ENCODE results near the gene TRAF3IP1.
"Not testable (repeated sequence)": the region's sequence is repeated elsewhere in the genome, so short reads cannot be mapped to it uniquely, and the experiment has no call there.

The TRAF3IP1 gene

GRCh38 chr2:238310721-238311120 lies 9.6 kb upstream of the TRAF3IP1 start:
- not testable (repeated sequence) for DNase-seq

GRCh38 chr2:238313289-238313990 lies 6.9 kb upstream of the TRAF3IP1 start:
- no peak for DNase-seq

GRCh38 chr2:238313991-238314350 lies 6.3 kb upstream of the TRAF3IP1 start:
- no peak for DNase-seq

GRCh38 chr2:238314576-238314975 lies 5.7 kb upstream of the TRAF3IP1 start:
- DNase-seq, result no peak

- DNase-seq, result no peak
Measured at GRCh38 chr2:238315031-238315595, 5.2 kb upstream of the TRAF3IP1 start.

GRCh38 chr2:238320648-238321281 lies 447 bp downstream of the TRAF3IP1 start:
- no peak for DNase-seq

- no peak for DNase-seq
Measured at GRCh38 chr2:238321467-238321866, 1.1 kb downstream of the TRAF3IP1 start.

GRCh38 chr2:238322001-238322411 lies 1.7 kb downstream of the TRAF3IP1 start:
- DNase-seq, result no peak

- DNase-seq, result not testable (repeated sequence)
Measured at GRCh38 chr2:238324248-238324647, 3.9 kb downstream of the TRAF3IP1 start.

GRCh38 chr2:238325694-238326093 lies 5.4 kb downstream of the TRAF3IP1 start:
- DNase-seq, result no peak

GRCh38 chr2:238326801-238327365 lies 6.6 kb downstream of the TRAF3IP1 start:
- no peak for DNase-seq

- no peak for DNase-seq
Measured at GRCh38 chr2:238327751-238328150, 7.4 kb downstream of the TRAF3IP1 start.

- no peak for DNase-seq
Measured at GRCh38 chr2:238330391-238330790, 10.1 kb downstream of the TRAF3IP1 start.

GRCh38 chr2:238331916-238332315 lies 11.6 kb downstream of the TRAF3IP1 start:
- no peak for DNase-seq

- DNase-seq, result no peak
Measured at GRCh38 chr2:238334885-238335284, 14.6 kb downstream of the TRAF3IP1 start.

- not testable (repeated sequence) for DNase-seq
Measured at GRCh38 chr2:238335591-238335990, 15.3 kb downstream of the TRAF3IP1 start.

- DNase-seq, result no peak
Measured at GRCh38 chr2:238336151-238336550, 15.8 kb downstream of the TRAF3IP1 start.

- no peak for DNase-seq
Measured at GRCh38 chr2:238336793-238337444, 16.6 kb downstream of the TRAF3IP1 start.

GRCh38 chr2:238337846-238338245 lies 17.5 kb downstream of the TRAF3IP1 start:
- DNase-seq, result no peak

- DNase-seq, result no peak
Measured at GRCh38 chr2:238338710-238339394, 18.5 kb downstream of the TRAF3IP1 start.

- no peak for DNase-seq
Measured at GRCh38 chr2:238339395-238339780, 19.1 kb downstream of the TRAF3IP1 start.

GRCh38 chr2:238339814-238340213 lies 19.5 kb downstream of the TRAF3IP1 start:
- DNase-seq, result no peak

GRCh38 chr2:238341536-238341935 lies 21.2 kb downstream of the TRAF3IP1 start:
- DNase-seq, result no peak

Data from DMS153 (cell line).